ENCODE results near the gene PASD1.

The PASD1 gene

DNA sequence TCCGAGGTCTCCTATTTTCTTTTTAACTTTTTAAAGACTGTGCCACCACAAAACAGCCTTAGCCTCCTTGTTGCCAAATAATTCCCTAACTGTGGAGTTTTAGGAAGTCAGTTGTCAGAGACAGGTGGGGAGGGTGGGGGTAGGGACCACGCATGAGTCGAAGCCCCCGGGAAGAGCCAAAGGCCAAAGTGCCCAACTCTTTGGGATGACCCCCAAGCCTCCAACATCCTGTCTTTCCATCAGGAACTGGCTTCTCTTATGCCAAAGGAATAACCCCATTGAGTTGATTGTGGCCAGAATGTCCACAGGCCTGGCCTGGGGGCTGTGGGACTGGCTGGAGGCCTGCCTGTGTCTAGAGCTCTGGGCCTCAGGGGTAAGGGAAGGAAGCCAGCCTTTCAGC, 137.6 kb downstream of the PASD1 start:
- TF ChIP-seq, protein P1, sequence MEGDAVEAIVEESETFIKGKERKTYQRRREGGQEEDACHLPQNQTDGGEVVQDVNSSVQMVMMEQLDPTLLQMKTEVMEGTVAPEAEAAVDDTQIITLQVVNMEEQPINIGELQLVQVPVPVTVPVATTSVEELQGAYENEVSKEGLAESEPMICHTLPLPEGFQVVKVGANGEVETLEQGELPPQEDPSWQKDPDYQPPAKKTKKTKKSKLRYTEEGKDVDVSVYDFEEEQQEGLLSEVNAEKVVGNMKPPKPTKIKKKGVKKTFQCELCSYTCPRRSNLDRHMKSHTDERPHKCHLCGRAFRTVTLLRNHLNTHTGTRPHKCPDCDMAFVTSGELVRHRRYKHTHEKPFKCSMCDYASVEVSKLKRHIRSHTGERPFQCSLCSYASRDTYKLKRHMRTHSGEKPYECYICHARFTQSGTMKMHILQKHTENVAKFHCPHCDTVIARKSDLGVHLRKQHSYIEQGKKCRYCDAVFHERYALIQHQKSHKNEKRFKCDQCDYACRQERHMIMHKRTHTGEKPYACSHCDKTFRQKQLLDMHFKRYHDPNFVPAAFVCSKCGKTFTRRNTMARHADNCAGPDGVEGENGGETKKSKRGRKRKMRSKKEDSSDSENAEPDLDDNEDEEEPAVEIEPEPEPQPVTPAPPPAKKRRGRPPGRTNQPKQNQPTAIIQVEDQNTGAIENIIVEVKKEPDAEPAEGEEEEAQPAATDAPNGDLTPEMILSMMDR (IDR thresholded peaks at IDR 0.05; ENCODE audit: low read length, missing control alignments), result no peak
- no peak for DNase-seq (ENCODE audit: low read depth)
- no peak overlapping the region for H3K4me3 ChIP-seq (replicated peaks; ENCODE audit: low read depth, low read length)

DNA sequence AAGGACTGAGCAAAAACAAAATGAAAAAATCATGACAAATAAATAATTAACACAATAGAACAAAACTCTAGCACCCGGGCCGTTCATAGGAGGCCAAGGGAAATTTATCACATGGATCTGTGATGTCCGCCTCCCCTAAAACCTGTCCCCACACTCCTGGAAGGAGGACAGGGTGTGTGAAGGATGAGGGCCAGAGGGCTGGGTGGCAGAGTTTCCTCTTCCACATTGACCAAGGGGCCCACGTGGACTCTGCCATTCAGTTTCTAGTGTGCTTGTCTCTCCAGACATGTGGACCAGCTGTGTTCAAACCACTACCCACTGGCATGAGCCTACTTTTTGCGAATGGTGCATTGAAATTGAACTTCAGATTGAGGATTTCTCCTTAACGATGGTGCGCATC, 138.1 kb downstream of the PASD1 start:
- no peak overlapping the region for H3K4me3 ChIP-seq (replicated peaks; ENCODE audit: low read depth, low read length)
- no peak for DNase-seq (ENCODE audit: low read depth)
- TF ChIP-seq, protein P1 (IDR thresholded peaks at IDR 0.05; ENCODE audit: low read length, missing control alignments), result no peak

DNA sequence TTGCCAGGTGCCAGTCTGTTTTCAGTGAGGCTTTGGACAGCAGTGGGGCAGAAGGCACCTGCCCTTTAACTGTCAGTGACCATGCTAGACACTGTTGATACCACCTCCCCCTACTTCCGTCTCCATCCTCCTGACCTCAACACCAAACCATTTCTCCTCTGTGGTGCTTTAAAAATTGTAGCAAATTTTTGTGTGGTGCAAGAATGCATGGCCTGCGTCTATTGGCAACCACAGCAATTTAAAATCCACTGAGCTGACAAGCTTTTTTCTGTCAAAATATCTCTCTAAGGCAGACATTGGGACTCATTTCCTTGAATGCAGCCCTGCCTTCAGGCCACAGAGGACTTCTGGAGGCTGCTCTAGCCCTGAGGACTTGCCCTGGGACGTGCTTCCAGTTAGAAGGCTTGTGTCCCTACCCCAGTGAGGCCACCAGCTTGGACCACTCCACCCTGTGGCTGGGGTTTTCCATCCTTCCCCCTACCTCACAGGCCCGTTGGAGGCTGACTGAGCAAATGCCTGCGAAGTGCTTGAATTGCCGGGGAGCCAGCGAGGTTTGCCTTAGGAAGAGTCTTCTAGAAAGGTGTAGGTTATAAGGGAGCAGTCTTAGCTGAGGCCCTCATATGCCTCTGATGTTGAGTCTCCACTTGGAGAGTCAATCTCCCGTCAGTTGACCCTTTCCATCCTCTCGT, 138.7 kb downstream of the PASD1 start:
- H3K4me3 ChIP-seq (replicated peaks; ENCODE audit: low read depth, low read length), result no peak overlapping the region
- no peak for DNase-seq (ENCODE audit: low read depth)
- TF ChIP-seq, protein P1 (IDR thresholded peaks at IDR 0.05; ENCODE audit: low read length, missing control alignments), result no peak

DNA sequence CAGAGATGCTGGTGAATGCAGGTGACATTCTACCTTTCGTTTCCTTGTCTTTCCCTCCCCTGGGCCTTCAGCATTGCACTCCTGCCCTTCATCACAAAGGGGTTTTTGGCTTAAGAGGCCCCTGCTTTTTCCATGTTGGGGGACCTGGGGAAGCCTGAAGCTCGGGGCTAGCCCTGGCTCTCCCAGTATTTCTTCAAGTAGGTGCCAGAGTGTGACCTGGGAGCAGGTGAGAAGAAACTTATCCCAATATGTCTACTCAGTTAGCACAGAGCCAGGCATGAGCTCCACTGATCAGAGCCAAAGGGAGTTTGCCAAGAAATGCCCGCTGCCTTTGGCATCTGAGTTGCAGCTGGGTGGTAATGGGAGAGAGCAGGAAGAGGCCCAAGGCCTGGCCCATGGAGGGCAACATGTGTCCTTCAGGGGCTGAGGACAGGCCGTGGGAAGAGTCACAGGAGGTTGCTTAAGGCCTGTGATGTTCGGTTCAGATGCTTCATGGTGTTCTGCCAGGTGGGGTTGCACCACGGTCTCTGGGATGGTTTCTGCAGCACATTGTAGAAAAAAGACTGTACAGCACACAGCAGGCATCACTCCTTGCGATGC, 139.4 kb downstream of the PASD1 start:
- H3K4me3 ChIP-seq (replicated peaks; ENCODE audit: low read depth, low read length), result no peak overlapping the region
- DNase-seq (ENCODE audit: low read depth), result no peak
- TF ChIP-seq, protein P1 (IDR thresholded peaks at IDR 0.05; ENCODE audit: low read length, missing control alignments), result no peak

DNA sequence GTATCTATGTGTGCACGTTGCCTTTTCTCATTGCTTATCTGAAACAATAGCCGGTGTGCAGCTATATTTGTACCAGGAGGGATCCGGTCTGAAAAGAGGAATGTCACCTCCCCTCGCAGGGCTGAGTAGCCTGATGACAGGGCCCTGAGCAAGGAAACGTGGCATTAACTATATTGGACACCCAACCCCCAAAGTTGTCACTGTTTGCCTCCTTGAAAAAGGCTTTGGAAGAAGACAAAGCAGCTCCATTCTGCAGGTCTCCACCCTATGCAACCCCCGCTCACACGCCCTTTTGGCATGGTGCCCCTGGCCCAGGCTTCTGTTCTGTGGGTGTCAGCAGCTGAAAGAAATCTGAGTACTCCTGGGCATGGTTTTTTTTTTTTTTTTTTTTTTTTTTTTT, 140.0 kb downstream of the PASD1 start:
- DNase-seq (ENCODE audit: low read depth), result no peak
- TF ChIP-seq, protein P1 (IDR thresholded peaks at IDR 0.05; ENCODE audit: low read length, missing control alignments), result no peak

DNA sequence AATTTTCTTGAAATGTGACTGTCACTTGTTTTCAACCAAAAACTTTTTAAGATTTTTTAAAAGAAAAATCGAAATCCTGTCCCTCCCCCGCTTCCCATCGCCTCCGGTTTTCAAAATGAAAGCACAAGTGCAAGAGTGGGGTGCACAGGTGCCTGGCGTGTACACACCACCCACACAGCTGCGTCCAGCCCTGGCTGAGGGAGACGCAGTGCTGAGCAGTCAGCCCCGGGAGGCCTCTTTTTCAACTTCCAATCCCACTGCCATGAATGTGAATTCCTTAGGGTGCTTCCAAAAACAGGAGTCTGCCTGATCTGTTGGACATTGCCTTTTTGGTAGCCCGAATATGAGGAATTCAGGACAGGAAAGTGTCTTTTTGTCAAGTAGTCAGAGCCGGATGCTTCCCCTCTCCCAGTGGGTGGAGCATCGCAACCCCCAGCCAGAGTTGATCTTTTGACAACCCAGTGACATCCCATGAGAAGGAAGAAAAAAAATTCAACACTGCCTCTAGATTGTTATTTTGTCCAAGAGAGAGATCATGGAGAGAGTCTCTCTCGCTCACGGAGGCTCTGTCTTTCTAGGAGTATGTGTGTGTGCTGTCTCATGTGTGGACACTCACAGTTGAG, 140.7 kb downstream of the PASD1 start:
- no peak overlapping the region for H3K4me3 ChIP-seq (replicated peaks; ENCODE audit: low read depth, low read length)
- DNase-seq (ENCODE audit: low read depth), result no peak
- TF ChIP-seq, protein P1 (IDR thresholded peaks at IDR 0.05; ENCODE audit: low read length, missing control alignments), result no peak

More for the DNA sequence above, 140.0 kb downstream of the PASD1 start:
- H3K4me3 ChIP-seq (replicated peaks; ENCODE audit: low read depth, low read length), result no peak overlapping the region
